Renal pelvis (tissue), 4 donors: ENCODE results near the gene RRAGD. TPM values are rescaled to one million over a fixed set of nuclear protein-coding genes. Genes with fewer than 3 reads are reported as not detected.
A peak's percentile ranks its signal among the peaks of the same experiment; 100 is the strongest.

Source experiments
- DNase-seq: peaks from one replicate; pipeline ENCODE4 v3.0.0-alpha.2; 2013
- polyA plus RNA-seq, 3 donors: library from polyadenylated mRNA; unstranded; fragments of 120-200 nt; gene quantifications; one replicate each; pipeline ENCODE4 v1.2.1, GENCODE V29; 2013; ENCODE audit not compliant: insufficient read length in 3 of 3

The RRAGD gene
- polyA plus RNA-seq, 3 donors = 25.9 to 32.4 (median 28.6) TPM

DNA sequence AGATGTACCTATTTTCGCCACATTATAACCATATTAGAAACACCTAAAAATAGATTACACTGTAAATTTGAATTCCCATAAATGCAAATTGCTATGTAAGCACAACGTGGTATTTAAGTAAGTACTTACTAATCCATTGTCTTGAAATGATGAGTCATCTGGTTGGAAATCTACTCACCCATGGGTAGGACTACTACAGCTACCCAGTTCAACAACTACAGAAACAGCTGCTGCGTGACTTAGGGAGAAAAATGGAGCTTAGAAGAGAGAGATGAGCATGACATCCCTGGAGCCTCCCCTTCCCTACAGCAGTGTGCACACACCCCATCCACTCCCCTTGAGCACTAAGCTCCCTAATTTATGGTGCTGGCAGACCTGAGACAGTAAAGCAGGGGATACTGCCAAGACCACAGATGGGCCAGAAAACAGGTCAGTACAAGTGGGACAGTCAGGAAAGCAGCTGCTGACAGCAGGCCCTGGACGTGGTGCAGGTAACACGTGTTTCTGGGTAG lies 26.9 kb downstream of the RRAGD start:
- no peak for DNase-seq

DNA sequence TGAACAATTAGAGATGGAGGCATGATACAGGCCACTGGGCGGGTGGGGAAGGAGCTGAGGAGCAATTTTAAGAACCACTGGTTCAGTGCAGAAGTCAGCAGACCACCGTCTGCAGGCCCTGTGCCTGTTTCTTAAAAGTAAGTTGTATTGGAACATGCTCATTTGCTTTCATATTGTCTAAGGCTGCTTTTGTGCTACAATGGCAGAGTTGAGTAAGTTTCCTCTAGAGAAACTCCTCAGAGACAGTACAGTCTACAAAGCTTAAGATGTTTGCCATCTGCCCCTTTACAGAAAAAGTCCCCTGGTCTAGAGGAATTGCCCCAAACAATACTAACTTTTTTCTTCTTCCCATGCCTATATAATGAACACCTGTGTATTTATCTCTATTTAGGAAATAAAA lies 31.0 kb downstream of the RRAGD start:
- DNase-seq = no peak

DNA sequence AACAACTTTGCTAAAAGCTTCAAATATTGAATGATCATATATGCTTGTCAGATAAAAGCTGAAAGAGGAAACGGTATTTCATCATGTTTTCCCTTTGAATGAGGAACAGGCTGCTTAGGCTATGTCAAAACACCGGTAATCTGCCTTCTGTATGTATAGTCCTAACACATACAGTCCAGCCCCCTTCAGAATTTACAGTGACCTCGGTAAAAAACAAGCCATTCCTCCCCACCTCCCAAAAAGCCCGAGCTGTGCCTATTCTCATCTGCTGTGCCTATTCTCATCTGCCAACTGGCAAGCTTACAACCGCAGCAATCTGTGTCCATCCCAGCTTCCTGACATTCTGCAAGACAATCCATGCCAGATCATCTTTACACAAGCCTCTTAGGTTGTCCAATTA lies 32.8 kb downstream of the RRAGD start:
- DNase-seq = no peak

DNA sequence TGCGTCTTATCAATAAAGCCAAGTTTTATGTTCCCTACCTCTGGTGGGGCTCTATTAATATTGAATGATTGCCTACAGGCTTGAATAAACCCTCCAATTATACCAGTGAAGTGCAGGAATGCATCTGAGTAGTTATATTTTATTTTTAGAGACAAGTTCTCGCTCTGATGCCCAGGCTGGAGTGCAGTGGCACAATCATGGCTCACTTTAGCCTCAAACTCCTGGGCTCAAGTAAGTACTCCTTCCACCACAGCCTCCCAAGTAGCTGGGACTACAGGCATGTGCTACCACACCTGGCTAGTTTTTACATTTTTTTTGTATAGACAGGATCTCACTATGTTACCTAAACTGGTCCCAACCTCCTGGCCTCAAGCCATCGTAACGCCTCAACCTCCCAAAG lies 33.4 kb downstream of the RRAGD start:
- DNase-seq = no peak

DNA sequence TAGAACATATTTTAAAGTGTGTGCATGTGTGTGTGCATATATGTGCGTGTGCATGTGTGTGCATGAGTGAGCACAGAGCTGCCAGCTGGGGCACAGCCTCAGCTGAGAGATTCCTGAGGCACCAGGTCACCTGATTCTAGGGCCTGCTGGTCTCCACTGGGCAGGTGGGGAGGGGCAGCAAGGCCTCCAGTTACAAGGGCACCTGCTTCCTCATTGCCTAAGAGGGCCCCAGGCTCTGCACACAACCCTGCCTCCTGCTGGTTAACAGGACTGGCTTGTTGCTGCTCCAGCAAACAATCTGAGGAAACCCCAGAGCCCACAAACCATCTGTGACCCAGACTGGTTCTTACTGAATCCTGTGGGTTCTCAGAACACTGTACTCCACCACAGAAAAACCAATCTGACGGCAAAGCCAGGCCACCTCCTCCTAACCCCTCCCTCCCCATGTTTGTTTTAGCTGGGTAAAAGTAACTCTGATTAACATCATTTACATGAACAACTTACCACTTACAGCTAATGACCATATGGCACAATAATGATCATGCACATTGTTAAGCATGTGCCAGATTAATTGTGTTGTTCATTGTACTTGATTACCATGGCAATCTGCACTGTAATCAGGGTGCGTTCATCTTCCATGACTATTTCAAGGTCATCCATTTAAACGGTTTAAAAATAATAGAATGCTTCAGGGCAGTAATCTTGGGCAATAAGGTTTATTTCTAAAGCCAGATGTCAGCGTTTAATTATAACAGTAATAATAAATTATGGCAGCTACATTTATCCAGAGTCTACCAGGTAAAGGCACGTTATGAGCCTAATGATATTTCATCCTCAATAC lies 36.4 kb downstream of the RRAGD start:
- peak; percentile 72 for DNase-seq

DNA sequence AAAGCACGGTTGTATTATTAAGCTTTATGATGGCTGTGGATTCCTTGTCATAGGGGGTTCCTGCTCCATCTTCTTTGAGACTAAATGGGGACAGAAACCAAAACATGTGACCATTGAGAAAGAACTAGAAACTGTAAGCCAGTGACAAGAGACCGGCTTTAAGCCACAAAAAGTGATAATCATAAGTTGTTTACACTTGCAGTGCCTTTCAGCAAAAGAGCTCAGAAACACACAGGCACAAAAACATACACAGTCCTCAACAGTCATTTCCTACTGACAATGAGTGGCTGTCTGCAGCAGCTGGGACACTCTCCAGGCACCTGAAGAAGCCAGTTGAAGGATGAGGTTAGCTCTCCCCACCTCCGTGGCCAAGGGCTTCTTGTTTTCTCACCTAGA lies 39.6 kb downstream of the RRAGD start:
- no peak for DNase-seq

DNA sequence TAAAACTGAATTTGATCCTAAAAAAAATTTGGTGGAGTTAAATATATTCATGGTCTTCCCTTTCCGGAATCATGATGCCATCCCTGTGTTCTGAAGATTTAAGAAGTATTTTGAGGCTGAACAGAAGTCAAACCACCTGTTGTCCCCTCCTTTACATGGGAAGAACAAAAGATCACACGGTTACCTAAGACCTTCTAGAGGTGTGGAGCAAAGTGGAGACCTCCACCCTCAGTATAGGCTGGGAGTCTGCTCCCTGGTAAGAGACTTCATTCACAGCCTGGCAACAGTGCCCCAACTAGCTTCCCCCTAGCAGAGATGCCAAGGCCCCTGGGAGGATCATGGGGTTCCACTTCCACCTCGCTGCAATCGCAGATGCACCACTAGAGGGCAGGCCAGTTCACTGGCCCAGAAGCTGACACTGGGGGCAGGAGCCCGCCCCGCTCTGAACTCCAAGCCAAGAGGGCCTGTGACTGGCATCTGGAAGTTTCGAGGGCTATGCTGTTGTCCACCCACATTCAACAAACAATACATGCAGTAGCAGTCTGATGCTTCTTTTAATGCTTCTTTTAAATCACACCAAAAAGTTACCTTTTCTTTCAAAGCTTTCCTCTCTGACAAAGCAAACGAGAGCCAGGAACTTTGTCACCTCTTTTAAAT lies 40.1 kb downstream of the RRAGD start:
- peak; percentile 35 for DNase-seq

DNA sequence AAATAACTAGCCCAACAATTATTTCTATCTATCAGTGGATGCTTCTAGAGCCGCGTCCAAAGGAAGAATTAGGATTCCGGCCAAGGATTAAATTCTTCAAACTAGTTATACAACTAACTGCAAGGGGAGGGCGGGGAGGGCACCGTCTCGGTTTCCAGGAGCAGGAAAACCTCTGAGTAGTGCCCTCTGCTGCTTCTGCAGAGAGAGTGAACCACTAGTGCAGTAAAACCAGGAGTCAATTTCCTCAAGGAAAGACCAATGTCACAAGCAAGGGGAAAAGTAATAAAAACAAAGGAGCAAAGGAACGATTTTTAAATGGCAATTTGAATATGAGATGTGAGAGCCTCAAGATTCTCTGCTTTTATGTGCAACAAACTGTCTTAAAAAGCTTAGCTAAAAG lies 43.1 kb downstream of the RRAGD start:
- DNase-seq = peak; percentile 23

DNA sequence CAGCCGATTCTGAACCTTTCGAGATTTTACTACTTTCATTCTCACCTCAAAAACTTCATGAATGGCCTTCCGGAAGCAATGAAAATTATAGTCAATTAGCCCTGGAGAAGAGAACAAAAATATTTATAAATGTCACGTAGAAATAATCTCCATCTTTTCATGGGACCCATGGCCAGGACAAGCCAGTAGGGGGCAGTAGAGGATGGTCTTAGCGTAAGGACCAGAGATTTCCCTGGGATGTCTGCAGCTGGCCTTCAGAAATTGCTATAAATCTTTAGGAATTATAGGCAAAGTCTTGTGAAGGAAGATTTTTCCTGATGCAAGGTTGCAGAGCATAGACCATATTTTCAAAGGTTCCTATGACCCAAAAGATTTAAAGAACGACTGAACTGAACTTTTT lies 44.0 kb downstream of the RRAGD start:
- peak; percentile 44 for DNase-seq

DNA sequence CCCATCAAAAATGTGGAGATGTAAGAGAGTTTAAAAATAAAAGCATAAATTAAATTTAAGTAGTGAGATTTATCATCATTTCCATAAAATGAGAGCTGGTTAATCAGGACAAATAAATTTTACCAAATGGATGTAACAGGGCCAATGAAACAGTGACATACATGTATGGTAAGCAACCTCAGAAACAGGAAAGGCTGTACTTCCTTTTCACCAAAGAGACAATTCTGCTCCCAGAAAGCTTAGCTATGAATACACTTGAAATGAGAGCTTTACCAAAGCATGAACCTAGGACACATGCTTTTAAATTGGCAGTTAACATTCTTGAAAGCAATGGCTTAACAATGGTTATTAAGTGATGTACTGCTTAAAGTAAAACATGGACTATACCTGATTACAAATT lies 47.5 kb downstream of the RRAGD start:
- no peak for DNase-seq

DNA sequence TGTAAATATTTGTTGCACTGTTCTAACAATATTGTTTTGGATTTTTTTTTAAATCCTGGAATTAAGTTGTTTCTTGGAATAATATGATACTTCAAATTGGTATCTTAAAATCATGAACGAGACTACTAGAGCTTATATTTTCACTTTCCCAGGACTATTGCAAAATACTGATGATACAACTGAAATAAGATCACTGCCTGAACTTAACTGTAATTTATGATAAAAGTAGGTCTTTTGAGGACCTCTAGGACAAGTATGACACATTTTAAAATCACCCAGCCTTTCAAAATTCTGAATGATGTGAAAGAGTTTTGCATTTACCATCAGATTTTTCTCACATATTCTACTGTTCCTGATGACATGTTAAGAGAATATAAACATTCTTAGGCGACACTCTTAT lies 50.9 kb downstream of the RRAGD start:
- DNase-seq = no peak

DNA sequence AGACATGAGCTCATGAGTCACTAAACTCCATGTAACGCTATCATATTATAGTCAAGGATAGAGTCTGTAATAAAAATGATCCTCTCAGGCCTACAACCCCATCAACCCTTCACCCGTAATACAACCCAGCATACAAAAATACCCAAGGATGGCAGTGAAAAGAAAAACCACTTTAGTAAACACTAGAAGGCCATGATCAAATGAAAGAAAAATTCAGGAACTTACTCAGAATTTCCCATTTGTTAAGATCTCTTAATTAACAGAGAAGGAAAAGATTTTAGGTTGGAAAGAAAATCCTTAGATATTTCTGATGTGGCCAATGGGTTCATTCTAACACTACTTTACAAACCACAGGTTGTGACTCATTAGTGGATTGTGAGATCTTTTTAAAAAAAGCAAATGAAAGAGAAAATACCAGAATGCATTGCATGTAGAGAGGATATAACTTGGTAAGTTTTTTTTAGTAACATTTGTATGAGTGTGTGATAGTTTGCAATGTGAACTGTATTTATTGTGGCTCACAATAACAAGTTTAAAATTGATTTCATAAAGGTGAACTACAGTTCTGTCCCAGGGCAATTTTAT lies 51.6 kb downstream of the RRAGD start:
- DNase-seq = no peak

DNA sequence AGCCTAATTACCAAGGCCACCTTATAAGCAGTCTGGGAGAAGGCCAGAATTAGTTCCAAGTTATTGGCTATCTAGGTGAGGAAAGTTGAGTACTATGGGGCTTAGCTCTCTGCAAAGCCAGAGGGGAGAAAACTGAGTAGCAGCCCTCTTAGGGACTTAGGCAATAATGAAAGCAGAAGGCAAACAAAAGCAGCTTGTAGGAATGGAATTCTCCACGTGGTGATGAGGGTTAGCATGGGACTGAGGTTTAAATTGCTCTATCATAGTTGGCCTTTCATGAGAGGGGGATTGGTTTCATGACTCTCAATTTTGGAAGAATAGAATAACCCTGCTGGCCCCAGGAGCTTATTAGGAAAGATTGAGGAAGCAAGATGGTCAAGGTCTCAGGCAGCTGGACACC lies 52.5 kb downstream of the RRAGD start:
- no peak for DNase-seq

DNA sequence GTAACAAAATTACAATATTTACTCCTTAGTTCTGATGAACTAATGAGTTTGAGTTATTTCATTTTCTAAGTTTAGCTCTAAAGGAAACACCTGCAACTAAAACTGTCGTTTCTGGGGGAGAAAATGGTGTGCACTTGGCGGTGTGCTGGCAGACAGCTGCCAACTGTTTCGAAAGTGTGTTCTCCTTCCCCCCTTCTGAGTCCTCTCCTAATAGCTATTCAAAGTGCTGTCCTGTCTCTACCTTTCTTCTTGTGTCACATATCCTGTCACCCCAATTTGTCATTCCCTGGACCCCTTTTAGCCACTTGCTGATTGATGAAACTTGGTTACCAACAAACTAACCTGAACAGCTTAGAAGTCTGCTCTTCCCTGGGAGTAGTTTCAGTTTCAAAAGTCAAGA lies 54.7 kb downstream of the RRAGD start:
- DNase-seq = no peak

DNA sequence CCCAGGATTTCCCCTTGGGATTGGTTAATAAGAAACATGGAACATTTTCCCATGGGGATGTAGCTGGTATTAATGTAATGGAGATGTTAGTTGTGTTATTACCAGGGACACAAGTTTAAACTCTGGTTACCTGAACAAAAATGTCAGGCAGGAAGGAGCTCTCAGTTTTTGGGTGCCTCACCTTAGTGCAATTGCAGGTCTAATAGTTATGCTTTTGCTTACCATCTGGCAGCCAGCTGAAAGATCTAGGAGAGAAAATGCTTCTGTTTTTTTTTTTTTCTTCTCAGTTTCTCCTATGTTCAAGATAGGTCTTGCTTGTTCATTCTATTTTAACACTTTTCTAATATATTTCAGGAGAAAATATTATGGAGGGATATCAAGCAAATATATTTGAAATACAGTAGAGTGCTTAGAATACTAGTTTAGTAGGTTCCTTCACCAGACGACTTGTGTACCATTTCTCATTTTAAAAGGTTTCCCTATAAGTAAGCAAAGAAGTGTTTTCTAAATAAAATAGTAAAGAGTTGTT lies 55.4 kb downstream of the RRAGD start:
- DNase-seq = no peak

DNA sequence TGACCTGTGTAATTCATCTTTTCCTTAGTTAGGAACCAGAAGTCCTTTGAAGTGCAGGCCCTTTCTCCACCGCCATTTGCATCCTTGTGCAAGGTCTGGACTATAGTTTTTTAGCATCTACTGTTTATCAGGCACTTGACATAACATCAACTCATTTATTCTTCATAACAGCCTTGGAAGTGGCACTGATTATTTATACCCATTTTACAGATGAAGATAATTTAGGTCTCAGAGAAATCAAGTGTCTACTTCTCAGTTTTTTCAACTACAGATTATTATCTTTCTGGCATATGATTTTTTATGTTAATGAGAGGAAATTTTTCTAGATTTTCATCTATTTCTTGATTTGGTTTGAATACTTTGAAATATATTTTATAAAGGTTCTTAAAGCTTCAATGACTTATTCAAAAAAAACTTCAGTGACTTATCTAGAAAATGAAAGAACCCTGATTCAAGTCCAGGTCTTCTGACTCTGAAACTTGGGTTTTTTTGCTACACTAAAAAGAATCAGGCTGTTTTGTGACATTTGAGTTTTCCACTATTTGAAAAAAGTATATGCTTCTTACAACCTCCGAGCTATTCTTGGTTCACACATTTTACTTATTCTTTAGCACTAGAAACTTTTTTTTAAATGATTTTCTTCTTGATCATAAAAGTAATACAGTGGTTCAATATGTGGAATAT lies 56.4 kb downstream of the RRAGD start:
- no peak for DNase-seq

DNA sequence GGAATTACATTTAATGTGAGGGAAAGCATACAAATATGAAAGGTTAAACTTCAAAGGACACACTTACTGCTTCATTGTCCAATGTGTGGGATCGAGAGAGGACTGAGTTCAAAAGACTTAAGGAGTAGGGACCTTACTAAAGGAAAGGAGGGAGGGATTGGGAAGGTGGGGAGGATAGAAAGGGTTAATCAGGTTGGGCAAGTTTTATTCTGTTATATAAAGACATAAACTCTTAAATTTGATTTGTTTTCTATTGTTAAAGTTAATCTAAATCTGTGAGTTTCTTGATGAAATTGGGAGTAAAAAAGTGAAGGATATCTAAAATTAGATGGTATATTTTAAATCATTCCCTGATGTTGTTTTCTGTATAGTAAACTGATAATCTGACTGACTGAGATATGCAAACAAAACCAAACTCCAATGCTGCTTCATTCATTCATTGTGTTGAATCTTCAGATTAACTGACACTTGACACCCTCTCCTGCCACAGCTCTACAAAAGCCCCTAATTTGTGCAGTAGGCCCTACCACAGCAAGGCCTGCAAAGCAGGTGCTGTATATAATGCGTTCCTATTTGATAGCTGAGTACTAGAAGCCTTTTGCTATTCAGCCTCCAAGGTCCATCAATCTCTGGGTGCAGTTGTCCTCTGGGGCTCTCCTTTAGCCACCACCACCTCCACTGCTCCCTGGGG lies 58.2 kb downstream of the RRAGD start:
- DNase-seq = no peak

DNA sequence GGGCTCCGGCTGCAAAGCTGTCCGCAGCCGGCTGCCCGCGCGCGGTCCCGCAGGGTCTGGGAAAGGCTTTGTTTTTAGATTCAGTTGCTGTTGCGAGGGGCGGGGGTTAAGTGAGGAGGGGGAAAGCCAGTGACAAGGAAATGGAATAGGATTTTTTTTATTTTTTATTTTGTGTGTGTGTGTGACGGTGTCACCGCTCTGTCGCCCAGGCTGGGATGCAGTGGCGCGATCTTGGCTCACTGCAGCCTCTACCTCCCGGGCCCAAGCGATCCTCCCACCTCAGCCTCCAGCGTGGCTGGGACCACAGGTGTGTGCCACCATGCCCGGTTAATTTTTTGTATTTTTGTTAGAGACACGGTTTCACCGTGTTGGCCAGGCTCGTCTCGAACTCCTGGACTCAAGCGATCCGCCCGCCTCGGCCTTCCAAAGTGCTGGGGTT lies 58.9 kb downstream of the RRAGD start:
- no peak for DNase-seq

DNA sequence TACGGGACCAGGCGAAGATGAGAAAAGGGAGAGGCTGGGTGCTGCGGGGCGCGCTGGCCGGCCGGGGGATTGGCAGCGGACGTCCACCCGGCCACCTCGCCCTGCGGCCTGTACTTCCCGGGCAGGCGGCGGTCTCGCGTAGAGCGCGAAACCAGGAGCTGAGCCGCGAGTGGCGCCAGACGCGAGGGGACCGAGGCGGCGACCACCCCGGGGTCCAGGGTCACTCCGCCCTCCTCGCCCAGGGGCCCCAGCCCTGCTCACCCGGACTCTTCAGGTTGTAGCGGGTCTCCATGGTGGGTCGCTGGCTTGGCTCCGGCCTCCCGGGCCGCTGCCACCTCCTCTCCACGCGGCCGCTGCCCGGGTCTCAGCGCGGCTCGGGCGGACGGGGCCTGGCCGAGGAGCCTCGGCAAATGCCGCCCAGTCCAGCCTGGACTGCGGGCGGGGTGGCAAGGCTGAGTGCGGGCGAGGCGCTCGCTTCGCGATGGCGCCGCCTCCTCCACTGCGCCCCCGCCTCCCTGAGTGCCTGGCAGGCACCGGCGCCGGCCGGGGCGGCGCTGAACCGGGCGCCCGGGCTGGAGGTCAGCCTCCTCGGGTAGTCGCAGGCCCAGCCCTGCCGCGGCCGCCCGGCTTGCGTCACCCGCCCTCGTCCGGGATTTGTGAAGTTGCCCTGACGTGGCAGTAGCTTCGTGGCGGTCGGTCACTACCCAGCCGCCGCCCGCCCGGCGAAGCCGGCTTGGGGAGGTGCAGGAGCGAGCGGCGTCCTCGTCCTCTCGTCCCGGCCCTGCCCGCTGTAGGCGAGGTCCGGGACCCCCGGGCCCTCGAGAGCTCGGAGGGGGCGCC lies 59.6 kb downstream of the RRAGD start, which contains the start of gene UBE2J1:
Gene UBE2J1 (minus strand): TSS at position 445 of the 840 bp plus-strand sequence. CDS start 153 bp downstream, at position 292.
- DNase-seq = peak; percentile 84

DNA sequence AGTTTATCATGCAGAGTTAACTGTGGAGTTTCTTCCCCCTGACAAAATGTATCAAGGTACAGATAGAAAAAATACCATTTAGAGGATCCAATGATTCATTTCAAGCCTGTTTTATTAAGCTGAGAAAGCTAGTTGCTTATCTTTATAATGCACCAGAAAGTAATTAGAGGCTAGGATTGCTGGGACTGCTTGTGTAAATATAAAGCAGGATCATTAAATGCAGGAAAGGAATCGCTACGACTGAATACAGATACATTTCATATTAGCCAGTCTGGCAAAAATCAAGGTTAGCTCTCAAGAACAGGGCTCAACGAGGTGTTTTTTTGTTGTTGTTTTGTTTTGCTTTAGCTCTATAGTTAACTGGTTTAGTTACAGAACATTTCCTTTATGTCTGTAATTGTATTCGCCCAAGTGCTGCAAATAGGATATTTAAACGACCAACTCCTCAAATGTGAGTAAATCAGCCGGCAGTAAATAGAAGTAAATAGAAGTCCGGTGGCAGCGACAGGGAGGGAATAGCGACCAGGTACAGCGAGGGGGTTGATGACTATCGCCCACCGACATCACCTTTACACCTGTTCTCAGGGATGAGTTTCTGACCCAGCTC lies 60.3 kb downstream of the RRAGD start:
- peak; percentile 35 for DNase-seq
